Mesenteric fat pad (tissue), 1 donor: ENCODE data around the gene CCL24. TPM values are rescaled to one million over a fixed set of nuclear protein-coding genes. Genes with fewer than 3 reads are reported as not detected.
"Not testable (repeated sequence)": the region's sequence is repeated elsewhere in the genome, so short reads cannot be mapped to it uniquely, and the experiment has no call there.

Experiments used
- DNase-seq: peaks from one replicate; pipeline ENCODE4 v3.0.0-alpha.2; 2020; ENCODE audit warnings: low spot score
- long read RNA-seq: library from polyadenylated mRNA; unstranded; transcript quantifications from one replicate; pipeline ENCODE4 v2.0.0, GENCODE V29; 2020
- total RNA-seq: library from RNA; stranded (reverse); fragmentation: NEBNext Ultra II Directional; extraction: Animal tissue kit (Norgen Biotek cat#: 25700); gene quantifications from one replicate; pipeline ENCODE4 v1.2.1, GENCODE V29; 2021
- donor health status: DM: yes; HTN: yes; CAD: no.

CCL24 gene
- not detected for total RNA-seq
- long read RNA-seq = 0 reads

- DNase-seq = no peak
These were observed at the start of gene CCL24 for GRCh38 chr7:75813781-75814236. Gene CCL24, minus strand, starts transcription at chr7:75813806. Its CDS starts 91 bp downstream, at chr7:75813715.

GRCh38 chr7:75861636-75862035 is 48.0 kb upstream of the CCL24 start:
- DNase-seq = no peak

- no peak for DNase-seq
These were observed 44.8 kb upstream of the CCL24 start for GRCh38 chr7:75858410-75858809.

- no peak for DNase-seq
These were observed 42.9 kb upstream of the CCL24 start for GRCh38 chr7:75856536-75856935.

- DNase-seq = not testable (repeated sequence)
These were observed 41.3 kb upstream of the CCL24 start for GRCh38 chr7:75854813-75855345.

- DNase-seq = no peak
These were observed 40.6 kb upstream of the CCL24 start for GRCh38 chr7:75854233-75854632.

GRCh38 chr7:75850235-75850634 is 36.6 kb upstream of the CCL24 start:
- no peak for DNase-seq

GRCh38 chr7:75849573-75849972 is 36.0 kb upstream of the CCL24 start:
- no peak for DNase-seq

- DNase-seq = no peak
These were observed 34.1 kb upstream of the CCL24 start for GRCh38 chr7:75847707-75848106.

GRCh38 chr7:75845132-75845531 is 31.5 kb upstream of the CCL24 start:
- DNase-seq = not testable (repeated sequence)

- DNase-seq = no peak
These were observed 30.6 kb upstream of the CCL24 start for GRCh38 chr7:75844158-75844557.

- no peak for DNase-seq
These were observed 30.1 kb upstream of the CCL24 start for GRCh38 chr7:75843613-75844116.

GRCh38 chr7:75842836-75843446 is 29.3 kb upstream of the CCL24 start:
- DNase-seq = no peak

GRCh38 chr7:75840029-75840428 is 26.4 kb upstream of the CCL24 start:
- no peak for DNase-seq

GRCh38 chr7:75838281-75838930 is 24.8 kb upstream of the CCL24 start:
- DNase-seq = not testable (repeated sequence)

- DNase-seq = no peak
These were observed 23.2 kb upstream of the CCL24 start for GRCh38 chr7:75836798-75837197.

- no peak for DNase-seq
These were observed 22.2 kb upstream of the CCL24 start for GRCh38 chr7:75835688-75836285.

GRCh38 chr7:75833662-75834061 is 20.1 kb upstream of the CCL24 start:
- not testable (repeated sequence) for DNase-seq

GRCh38 chr7:75830978-75831377 is 17.4 kb upstream of the CCL24 start:
- no peak for DNase-seq

- not testable (repeated sequence) for DNase-seq
These were observed 16.1 kb upstream of the CCL24 start for GRCh38 chr7:75829656-75830055.

- DNase-seq = no peak
These were observed 9.7 kb upstream of the CCL24 start for GRCh38 chr7:75823198-75823910.
